Limb (tissue), 2 donors: Measurements from ENCODE around the gene POU2F1.

Experiments used
- DNase-seq, 2 donors: peaks; one replicate each; pipeline ENCODE4 v3.0.0-alpha.2; 2016; ENCODE audit errors: extremely low spot score in 2 of 2

POU2F1 gene

DNA sequence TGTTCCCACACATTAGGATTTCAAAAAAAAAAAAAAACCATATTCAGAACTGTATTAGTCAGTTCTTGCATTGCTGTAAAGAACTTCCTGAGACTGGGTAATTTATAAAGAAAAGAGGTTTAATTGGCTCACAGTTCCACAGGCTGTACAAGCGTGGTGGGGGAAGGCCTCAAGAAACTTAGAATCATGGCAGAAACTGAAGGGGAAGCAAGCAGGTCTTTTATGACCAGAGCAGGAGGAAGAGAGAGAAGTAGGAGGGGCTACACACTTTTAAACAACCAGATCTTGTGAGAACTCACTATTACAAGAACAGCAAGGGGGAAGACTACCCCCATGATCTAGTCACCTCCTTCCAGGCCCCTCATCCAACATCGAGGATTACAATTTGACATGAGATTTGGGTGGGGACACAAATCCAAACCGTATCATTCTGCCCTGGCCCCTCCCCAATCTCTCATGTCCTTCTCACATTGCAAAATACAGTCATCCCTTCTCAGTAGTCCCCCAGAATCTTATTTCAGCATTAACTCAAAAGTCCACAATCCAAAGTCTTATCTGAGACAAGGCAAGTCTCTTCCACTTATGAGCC lies 51.8 kb downstream of the POU2F1 start:
- no peak for DNase-seq

DNA sequence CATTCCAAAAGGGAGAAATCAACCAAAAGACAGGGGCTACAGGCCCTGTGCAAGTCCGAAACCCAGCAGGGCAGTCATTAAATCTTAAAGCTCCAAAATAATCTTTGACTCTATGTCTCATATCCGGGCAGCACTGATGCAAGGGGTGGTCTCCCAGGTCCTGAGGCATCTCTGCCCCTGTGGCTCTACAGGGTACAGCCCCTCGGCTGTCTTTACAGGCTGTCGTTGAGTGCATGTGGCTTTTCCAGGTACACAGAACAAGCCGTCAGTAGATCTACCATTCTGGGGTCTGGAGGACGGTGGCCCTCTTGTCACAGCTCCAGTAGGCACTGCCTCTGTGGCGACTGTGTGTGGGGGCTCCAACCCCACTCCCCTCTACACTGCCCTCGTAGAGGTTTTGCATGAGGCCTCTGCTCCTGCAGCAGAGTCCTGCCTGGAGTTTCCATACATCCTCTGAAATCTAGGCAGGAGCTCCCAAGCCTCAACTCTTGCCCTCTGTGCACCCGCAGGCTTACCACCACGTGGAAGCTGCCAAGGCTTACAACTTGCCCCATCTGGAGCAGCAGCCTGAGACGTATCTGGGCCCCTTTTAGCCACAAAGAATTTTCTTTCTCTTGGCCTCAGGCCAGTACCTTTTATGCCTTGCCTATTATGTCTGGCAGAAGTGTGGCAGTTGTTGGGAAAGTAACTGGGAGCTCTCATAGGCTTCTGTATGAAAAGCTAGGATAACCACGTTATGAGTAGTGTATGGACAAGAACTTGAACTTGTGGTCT lies 52.5 kb downstream of the POU2F1 start:
- peak in 1 of 2 donors; percentile 40 for DNase-seq

DNA sequence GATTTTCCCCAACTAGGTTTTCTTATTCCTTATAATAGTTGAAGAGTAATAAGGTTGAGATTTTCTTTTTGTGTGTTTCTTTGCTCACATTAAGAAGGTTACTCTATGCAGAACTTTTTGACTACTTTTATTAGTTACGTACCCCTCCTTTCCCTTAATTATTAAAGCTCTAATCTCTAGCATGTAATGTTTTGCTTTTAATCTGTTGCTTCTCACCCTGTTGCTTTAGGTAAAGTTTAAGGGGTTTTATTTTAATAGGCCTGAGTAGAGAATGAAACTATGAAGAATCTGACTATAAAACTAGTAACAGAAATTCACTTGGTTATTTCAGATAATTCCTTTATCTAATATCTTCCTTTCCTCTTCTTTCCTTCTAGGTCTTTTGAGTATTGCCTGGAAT lies 53.4 kb downstream of the POU2F1 start:
- no peak for DNase-seq

DNA sequence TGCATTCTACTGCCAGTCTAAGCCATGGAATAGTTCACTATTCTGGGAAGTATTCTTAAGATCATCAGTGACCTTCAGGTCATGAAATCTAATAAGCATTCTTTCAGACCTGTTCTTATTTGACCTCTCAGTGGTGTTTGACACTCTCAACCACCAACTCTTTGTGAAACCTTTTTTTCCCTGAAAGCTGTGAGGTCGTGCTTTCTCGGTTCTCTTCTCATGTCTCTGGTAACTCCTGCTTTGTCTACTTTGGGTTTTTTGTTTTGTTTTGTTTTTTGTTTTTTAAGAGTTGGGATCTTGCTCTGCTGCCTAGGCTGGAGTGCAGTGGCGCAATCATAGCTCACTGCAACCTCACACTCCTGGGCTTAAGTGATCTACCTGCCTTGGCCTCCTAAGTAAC lies 56.3 kb downstream of the POU2F1 start:
- DNase-seq = no peak

DNA sequence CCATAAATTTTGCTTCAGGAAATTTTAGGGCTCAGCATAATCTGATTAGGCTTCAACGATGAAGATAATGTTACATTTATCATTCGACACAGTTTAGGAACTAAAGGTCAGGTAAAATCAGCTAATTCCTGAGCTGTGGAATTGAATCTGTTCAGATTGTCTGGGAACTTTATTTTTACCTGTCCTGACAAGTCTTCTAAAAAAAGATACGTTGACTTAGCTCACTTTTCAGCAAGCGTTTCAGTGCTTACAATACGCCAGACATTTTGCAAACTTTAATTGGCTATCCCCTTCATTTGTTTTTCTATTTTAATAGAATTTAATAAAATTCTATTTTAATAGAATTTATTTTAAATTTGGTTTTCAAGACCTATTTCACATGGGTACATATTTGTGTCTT lies 57.8 kb downstream of the POU2F1 start:
- no peak for DNase-seq

DNA sequence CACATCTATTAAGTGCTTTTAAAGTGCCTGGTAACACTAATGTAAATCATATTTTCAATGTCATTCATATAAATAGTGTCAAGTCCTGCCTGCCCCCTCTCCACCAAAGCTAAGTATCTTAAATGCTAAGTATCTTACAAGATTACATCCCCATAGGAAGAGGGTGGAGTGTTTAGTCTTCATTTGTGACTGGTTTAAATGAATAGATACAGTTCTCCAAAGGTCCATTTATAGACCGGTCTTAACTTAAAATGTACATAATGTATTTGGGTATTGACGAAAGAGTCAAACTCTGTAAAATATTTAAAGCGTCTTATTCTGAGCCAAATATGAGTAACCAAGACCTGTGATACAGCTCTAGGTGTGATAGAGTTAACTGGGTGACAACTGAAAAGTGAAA lies 60.2 kb downstream of the POU2F1 start:
- DNase-seq = no peak

DNA sequence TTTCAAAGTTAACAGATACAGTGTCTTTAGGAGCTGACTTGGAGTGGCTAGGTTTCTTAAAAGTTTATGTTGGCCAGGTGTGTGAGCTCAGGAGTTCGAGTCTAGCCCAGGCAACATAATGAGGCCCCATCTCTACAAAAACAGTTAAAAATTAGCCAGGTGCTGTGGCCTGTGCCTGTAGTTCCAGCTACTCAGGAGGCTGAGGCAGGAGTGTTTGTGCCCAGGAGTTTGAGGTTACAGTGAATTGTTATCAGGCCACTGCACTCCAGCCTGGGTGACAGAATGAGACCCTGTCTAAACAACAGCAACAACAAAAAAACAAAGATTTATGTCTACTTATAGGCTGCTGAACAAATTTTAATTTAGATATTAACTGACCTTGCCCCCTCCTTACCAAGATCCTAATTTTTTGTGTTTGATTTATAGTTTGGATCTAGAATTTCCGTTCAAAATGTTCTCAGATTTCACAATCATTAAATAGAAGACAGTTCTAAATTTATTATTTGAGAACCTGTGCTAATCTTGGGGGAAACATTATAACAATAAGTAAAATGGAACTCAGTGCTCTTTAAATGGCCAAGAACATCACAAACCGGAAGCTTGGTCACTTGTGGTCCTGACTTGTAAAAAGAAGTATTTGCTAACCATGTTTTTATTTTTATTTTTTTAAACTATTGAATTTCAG lies 67.8 kb downstream of the POU2F1 start:
- DNase-seq = no peak

DNA sequence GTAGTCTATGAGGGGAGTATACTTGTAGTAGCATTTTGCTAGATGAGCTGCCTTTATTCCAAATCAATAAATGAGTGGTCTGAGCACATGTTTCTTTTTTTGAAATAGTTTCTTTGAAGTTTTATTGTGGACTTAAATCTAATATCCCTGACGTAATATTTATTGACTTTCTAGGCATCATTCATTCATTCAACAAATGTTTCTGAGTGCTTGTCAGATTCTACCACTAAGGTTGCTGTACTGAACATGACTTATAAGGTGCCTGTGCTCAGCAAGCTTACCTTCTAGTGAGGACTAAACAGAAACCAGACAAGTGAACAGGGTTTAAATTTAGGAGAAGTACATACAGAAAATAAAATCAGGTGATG lies 68.4 kb downstream of the POU2F1 start:
- no peak for DNase-seq

DNA sequence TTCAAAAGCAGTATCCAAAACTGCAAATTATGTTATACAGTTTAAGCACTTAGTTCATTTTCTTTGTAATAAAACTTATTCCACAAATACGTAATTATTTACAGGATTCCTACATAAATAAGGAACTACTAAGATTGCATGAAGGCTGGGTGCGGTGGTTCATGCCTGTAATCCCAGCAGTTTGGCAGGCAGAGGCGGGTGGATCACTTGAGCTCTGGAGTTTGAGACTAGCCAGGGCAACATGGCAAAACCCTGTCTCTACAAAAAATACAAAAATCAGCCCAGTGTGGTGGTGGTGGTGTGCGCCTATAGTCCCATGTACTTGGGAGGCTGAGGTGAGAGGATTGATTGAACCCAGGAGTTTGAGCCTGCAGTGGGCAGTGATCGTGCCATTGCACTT lies 69.3 kb downstream of the POU2F1 start:
- DNase-seq = no peak

DNA sequence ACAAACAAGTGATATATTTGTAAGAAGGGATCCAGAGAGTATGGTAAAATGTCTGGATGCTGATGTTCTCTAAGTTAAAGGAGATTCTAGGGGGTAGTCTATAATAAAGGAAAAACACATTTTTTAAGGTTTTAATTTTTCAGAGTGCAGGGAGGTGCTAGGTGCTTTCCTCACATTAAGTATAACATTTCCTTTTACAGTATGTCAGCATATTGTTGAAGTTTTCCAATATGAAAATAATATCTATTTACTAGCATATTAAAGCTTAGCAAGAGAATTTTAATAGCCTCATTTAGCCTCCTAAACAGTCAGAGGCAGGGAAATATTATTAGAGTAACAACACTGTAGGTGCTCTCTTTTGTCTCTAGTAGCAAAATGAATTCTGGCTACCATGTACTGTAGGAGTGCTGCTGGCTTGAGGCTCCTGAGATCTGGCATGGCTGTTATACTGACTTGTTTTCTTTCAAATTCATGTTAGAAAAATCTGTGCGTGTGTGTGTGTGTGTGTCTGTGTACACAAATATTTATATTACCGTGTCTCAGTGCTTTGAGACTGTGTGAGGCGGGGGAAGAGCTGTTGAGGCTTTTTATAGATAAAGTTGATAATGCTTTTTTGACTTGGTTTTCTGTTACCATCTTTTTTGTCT lies 71.0 kb downstream of the POU2F1 start:
- no peak for DNase-seq

DNA sequence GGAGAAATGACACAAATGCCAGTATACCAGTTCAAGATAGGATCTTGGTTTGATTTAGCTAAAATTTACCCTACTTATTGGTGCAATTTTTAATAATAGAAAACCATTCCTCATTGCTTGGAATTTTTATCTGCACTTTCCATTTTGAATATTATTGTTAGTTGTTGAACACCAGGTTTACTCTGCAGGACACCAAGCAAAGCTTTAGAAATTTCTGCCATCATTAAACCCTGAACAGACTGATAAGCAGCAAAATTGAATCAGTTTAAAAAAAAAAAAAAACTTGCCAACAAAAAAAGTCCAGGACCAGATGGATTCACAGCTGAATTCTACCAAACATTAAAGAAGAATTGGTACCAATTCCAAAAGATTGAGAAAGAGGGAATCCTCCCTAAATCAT lies 71.5 kb downstream of the POU2F1 start:
- DNase-seq = no peak

DNA sequence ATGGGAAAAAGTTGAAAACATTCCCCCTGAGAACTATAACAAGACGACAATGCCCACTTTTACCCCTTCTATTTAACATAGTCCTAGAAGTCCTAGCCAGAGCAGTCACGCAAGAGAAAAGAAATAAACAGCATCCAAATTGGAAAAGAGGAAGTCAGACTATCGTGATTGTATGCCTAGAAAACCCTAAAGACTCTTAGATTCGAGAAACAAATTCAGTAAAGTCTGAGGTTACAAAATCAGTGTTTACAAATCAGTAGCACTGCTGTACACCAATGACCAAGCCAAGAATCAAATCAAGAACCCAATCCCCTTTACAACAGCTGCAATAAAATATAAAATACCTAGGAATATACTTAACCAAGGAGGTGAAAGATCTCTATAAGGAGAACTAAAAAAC lies 72.4 kb downstream of the POU2F1 start:
- no peak for DNase-seq

DNA sequence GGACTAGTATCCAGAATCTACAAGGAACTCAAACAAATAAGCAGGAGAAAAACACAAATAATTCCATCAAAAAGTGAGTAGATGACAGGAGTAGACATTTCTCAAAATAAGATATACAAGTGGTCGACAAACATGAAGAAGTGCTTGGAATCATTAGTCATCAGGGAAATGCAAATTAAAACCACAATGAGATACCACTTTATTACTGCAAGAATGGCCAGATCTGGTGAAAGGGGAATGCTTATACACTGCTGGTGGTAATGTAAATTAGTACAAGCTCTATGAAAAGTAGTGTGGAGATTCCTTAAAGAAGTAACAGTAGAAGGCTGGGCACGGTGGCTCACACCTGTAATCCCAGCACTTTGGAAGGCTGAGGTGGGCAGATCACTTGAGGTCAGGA lies 73.8 kb downstream of the POU2F1 start:
- no peak for DNase-seq

DNA sequence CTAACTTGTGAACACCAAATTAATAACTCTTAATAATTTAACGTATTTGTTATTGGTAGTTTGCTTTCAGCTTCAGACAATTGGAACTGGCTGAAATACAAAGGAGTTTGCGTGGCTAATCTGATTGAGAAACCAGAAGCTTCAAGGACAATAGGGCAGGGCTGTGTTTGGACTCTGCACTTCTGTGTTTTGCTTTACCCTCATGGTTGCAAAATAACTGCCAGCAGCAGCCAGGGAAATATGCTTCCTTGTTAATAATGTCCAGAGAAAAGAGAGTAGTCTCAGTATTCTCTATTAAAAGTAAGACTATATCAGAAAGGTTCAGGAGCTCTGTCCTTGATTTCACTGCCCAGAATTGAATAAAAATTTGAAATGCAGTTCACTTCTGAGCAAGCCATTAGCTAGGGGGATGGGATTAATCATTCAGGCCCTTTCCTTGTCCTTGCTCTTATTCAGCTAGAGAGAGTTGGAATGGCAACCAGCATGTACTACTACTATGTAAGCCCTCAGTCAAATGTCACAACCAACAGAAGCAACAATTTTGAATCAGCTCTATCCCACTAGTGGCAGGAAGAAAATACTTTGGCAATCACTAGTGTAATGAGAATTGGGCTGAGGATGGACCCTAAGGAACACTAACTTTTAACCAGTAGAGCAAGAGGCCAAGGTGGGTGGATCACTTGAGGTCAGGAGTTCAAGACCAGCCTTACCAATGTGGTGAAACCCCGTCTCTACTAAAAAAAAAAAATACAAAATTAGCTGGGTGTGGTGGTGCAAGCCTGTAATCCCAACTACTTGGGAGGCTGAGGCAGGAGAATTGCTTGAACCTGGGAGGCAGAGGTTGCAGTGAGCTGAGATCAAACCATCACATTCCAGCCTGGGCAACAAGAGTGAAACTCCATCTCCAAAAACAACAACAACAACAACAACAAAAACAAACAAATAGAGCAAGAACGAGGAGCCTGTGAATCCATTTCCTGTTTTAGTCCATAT lies 76.8 kb downstream of the POU2F1 start:
- no peak for DNase-seq

DNA sequence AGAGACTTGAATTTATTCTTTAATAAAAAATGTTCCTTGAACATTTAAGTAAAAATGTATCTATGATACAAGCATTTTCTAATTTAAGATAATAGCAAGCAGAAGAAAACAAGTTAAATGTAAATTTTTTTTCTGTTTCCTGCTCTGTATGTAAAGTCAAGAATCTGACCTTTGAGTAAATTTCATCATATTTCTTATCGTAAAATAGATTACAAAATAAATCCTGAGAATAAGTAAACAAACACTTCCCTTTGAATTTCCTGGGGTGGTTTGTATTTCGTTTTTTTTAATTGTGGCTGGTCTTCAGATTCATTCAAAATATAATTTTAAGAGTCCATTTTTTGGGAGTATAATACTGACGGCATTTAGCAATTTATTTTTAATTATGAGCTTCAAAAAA lies 77.6 kb downstream of the POU2F1 start:
- no peak for DNase-seq

DNA sequence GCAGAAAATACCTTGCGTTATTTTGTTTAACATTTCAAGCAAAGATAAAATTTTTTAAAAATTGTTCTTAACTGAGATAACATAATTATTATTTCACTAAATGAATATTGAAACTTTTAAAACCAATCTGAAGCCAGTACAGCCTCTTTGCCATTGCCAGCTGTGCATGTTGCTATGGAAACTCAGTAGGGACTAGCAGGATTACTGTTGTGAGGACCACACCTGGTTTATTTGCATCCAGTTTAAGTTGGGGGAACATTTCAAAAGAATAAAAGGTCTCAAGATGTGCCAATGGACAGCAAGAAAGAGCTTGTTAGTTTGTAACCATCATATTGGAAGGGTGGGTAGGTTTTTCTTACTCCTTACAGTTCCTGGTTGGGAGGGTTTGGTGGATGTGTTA lies 80.7 kb downstream of the POU2F1 start:
- no peak for DNase-seq

DNA sequence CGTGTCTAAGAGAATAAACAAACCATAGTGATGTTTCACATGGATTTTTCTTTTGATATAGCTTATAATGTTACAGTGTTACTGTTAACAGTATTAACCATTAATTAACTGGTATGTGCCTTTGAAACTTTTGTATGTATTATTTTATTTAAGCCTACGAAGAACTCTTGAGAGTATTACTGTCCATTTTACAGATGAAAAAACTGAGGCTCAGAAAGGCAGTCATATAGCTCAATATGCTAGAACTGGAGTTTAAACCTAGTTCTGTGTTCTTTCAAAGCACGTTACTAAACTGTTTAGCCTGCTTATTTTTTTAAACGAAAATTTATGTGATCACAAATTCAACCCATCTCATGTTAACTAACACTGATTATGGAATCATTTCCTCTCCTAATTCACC lies 83.5 kb downstream of the POU2F1 start:
- DNase-seq = no peak

DNA sequence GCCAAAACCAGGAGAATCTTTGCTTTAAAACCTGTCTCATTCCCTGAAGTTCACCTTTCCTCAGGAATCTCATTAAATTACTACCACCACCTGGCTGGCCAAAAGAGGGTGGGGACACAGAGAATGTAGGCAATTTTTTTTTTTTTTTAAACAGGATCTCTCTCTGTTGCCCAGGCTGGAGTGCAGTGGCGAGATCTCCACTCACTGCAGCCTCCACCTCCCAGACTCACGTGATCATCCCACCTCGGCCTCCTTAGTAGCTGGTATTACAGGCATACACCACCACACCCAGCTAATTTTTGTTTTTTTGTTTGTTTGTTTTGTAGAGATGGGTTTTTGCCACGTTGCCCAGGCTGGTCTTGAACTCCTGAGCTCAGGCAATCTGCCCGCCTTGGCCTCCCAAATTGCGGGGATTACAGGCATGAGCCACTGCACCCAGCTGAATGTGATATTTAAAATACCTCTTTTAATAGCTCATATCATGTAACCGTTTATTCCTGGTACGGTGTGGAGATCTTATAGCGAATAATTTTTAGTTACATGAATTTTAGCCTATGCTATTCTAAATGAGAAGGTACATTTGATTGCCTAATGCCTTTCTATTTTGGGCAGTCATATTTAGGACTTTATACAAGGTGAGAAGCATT lies 84.5 kb downstream of the POU2F1 start:
- DNase-seq = no peak

DNA sequence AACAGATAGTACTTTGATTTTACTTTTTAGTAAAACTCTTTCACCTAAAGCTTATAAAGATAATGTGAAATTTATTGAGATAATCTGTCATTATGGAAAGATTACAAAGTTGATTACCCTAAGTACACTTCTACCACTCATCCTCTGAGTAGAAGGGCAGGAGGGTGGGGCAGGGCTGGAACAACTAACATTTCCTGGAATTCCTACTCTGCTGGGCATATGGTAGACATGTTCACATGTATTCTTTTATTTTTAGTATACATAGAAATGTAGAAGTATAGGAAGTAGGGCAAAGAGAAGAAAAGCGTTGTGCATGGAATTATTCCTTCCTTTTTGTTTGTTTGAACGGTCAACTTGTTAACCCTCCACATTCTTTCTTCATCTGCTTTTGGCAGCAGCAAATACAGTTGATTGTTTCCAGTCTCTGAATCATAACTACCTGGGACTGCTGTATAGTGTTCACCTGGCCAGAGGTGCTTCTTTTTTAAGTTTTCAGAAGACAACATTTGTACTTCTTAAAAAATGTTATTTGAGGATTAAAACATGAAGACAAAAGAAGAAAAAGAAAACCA lies 85.1 kb downstream of the POU2F1 start:
- no peak for DNase-seq

DNA sequence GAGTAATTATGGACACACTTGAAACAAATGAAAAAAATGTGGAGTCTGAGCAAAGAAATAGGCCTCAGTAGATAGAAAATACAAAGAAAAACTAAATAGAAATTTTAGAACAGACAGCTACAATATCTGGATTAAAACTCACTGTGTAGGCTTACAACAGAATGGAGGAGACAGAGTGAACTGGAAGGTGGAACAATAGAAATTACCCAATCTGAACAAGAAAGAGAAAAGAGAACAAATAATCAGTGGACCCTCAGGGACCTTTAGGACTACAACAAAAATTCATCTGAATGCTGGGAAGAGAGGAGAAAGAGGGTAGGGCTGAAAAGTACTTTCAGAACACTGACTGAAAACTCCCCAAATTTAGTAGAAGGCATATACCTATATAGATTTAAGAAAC lies 90.0 kb downstream of the POU2F1 start:
- no peak for DNase-seq
